Activated CD4-positive, CD25-positive, alpha-beta regulatory T cell treated with anti-CD3 and anti-CD28 coated beads, Interleukin-2, amount 50 U/mL, for 24 hours (primary cell): ENCODE measurements around the gene PIWIL4.
"Not testable (repeated sequence)": the region's sequence is repeated elsewhere in the genome, so short reads cannot be mapped to it uniquely, and the experiment has no call there.

Source experiments
- ATAC-seq, 2 donors: fragments of 150-1000 bp; cut with Tn5 transposase; one replicate each; pipeline ENCODE4 v1.10.0; 2021; ENCODE audit warnings: mild to moderate bottlenecking in 1 of 2, moderate library complexity in 1 of 2

The PIWIL4 gene

GRCh38 chr11:94586546-94586945 lies 19.4 kb downstream of the PIWIL4 start:
- no peak for ATAC-seq

GRCh38 chr11:94586978-94587377 lies 19.8 kb downstream of the PIWIL4 start:
- no peak for ATAC-seq

- no peak for ATAC-seq
Observed at GRCh38 chr11:94588366-94588942, 21.3 kb downstream of the PIWIL4 start.

GRCh38 chr11:94590352-94591041 lies 23.3 kb downstream of the PIWIL4 start:
- ATAC-seq = no peak

GRCh38 chr11:94593030-94593429 lies 25.9 kb downstream of the PIWIL4 start:
- ATAC-seq = no peak

GRCh38 chr11:94595076-94595475 lies 27.9 kb downstream of the PIWIL4 start:
- ATAC-seq = no peak

- no peak for ATAC-seq
Observed at GRCh38 chr11:94597896-94598295, 30.7 kb downstream of the PIWIL4 start.

- ATAC-seq = no peak
Observed at GRCh38 chr11:94599510-94599909, 32.3 kb downstream of the PIWIL4 start.

GRCh38 chr11:94602430-94603372 lies 35.5 kb downstream of the PIWIL4 start:
- peak; percentile 53 to 60 for ATAC-seq

DNA sequence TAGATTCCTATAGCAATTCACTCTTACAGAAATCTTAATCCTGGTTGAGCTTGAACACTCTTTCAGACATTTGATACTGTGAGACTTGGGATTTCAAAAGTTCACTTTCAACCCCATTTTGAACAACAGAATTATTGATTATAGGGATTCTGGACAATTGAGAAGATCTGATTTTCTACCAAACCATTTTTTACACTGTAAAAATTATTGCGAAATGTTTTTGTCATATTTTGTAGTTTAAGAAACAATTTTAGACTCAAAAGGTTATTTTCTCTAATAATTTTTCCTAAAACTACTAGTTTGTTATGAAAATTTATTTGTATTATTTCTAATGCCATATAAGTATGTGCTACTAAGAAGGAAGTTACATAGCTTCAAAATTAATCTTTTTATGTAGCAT lies 36.4 kb downstream of the PIWIL4 start:
- ATAC-seq = no peak

DNA sequence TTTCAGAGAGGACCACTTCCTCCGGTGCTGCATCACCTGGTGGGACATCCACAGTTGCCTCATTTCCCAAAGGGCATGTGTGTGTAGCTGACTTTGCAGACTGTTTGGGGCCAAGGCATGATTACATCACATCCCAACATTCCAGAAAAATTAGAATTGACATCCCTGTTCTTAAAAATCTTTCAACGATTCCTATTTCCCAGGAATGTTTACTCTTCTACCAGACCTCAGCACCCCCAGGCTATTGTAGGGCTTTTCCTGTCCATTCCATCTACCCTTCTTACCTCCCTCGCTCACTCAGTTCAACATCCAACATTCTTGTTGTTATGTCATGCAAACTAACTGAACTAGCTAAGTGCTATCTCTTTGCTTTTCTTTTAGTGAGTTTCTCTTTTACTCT lies 37.3 kb downstream of the PIWIL4 start:
- ATAC-seq = no peak

- ATAC-seq = no peak
Observed at GRCh38 chr11:94613120-94613519, 46.0 kb downstream of the PIWIL4 start.

DNA sequence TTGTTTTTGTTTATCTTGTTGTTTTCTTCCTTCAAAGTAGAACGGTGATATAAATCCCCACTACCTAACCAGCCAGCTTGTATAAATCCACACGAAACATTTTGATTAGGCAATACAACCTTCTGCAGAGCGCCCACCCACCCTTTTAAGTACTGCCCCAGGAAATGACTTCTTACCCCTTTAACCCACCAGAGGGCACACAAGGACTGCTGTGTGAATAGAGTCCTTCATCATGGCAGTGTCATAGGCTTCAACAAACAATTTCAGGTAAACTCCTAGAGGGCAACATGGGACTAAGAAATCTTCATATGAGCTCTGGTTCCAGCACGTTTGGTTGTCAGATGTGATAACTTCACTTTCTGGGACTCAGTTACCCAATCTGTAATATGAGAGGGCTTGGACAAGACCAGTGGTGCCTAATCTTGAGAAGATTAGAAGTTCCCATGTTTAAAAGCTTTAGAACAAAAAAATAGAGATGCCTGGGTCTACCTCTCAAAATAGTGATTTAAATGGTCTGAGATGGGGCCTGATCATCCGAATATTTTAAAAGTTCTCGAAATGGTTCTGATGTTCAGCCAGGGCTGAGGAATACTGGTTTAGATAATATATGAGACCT lies 56.1 kb downstream of the PIWIL4 start:
- ATAC-seq = peak; percentile 53 to 55

DNA sequence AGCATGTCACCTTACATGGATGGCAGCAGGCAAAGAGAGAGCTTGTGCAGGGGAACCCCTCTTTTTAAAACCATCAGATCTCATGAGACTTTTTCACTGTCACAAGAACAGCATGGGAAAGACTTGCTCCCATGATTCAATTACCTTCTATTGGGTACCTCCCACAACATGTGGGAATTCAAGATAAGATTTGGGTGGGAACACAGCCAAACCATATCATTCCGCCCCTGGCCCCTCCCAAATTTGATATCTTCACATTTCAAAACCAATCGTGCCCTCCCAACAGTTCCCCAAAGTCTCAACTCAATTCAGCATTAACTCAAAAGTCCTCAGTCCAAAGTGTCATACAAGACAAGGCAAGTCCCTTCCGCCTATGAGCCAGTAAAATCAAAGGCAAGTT lies 58.3 kb downstream of the PIWIL4 start:
- not testable (repeated sequence) for ATAC-seq

DNA sequence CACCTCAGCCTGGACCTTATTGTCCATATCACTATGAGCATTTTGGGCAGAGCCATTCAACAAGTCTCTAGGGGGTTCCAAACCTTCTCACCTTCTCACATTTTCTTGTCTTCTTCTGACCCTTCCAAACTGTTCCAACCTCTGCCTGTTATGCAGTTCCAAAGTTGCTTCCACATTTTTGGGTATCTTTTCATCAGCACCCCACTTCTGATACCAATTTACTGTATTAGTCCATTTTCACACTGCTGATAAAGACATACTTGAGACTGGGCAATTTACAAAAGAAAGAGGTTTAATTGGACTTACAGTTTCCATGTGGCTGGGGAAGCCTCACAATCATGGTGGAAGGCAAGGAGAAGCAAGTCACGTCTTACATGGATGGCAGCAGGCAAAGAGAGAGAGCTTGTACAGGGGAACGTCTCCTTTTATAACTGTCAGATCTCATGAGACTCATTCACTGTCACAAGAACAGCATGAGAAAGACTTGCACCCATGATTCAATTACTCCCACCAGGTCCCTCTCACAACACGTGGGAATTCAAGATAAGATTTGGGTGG lies 59.9 kb downstream of the PIWIL4 start:
- ATAC-seq = not testable (repeated sequence)

- ATAC-seq = no peak
Observed at GRCh38 chr11:94629741-94630140, 62.6 kb downstream of the PIWIL4 start.

- ATAC-seq = no peak
Observed at GRCh38 chr11:94630221-94630620, 63.1 kb downstream of the PIWIL4 start.

DNA sequence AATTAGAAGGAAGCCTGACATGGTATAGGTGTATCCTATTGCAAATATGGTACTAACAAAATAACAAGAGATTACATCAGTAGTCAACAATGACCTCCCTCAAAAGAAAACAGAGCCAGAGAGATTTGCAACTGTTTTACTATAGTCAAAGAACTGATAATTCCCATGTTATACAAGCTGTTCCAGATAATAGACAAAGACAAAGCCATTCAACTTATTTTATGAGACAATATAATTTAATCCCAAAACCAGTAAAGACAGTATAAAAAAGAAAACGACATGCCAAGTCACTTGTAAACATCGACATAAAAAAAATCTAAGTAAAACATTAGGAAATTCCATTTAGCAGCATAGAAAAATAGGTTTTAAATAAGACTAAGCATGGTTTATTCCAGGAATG lies 65.2 kb downstream of the PIWIL4 start:
- ATAC-seq = no peak

DNA sequence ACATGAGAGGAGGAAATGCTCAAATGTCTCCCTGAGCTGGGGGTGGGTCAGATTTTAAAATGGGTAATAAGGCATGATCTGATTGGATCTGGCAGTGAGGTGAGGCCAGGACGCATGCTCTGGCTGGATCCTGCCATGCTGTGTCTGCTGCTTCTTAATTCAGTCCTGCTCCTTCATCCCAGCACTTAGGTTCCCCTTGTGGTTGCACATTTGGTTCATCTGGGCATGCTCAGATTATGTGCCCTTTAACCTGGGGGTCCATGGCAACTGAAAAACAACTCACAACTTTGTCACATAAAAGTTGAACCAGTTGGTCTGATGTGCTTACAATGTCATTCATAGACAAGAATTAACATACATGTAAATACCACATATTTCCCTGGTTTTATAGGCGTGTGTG lies 67.9 kb downstream of the PIWIL4 start:
- ATAC-seq = no peak

- no peak for ATAC-seq
Observed at GRCh38 chr11:94636388-94636949, 69.3 kb downstream of the PIWIL4 start.

- ATAC-seq = no peak
Observed at GRCh38 chr11:94638301-94638901, 71.2 kb downstream of the PIWIL4 start.

DNA sequence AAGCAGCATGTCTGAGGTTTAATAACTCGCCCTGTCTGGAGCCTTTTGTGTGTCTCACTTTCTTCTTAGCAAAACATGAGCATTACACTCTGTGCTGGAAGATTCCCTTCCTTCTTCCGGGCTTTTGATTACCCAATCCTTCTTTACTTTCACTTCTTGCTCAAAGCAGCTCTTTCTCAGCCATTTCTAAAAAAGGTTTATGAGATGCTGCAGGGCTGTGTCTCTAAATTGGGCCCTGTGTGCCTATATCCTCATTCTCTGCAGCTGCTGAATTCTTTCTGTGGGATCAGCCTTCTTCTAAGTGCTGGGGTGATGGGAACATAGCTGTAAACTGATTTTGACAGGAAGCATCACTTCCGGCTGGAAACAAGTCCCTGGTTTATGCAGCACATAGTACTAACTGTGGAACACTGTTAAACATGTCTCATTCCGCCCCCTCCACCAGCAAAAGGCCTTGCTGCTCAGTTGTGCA lies 71.8 kb downstream of the PIWIL4 start:
- no peak for ATAC-seq
